IPS-NIHi7 (cell line): ENCODE data around the gene TJP1.
"Not testable (repeated sequence)": the region's sequence is repeated elsewhere in the genome, so short reads cannot be mapped to it uniquely, and the experiment has no call there.

Experiments
- DNase-seq: peaks from one replicate; pipeline ENCODE4 v3.0.0; 2012; ENCODE audit warnings: mixed read lengths; ENCODE audit errors: extremely low spot score

Gene TJP1

GRCh38 chr15:29753506-29753905 is 68.8 kb downstream of the TJP1 start:
- DNase-seq = no peak

DNA sequence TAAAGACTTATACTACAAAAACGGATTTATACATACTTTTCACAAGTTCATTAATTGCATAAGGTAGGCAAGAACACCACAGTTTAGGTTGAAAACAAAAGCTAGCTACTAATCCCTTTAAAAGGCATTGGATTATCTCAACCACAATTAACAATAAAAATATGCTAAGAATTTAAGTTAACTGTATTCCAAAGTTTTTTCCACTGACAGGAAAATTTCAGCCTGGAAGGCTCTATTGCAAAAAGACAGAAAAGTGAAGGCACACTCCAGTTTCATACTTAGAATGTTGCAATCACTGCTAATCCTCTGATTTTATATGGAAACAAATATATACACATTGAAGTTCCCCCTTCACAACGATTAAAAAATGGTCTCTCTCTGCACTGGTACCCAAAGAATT is 71.5 kb downstream of the TJP1 start:
- no peak for DNase-seq

- DNase-seq = peak; percentile 20
These were observed 72.7 kb downstream of the TJP1 start for GRCh38 chr15:29749365-29750086.

DNA sequence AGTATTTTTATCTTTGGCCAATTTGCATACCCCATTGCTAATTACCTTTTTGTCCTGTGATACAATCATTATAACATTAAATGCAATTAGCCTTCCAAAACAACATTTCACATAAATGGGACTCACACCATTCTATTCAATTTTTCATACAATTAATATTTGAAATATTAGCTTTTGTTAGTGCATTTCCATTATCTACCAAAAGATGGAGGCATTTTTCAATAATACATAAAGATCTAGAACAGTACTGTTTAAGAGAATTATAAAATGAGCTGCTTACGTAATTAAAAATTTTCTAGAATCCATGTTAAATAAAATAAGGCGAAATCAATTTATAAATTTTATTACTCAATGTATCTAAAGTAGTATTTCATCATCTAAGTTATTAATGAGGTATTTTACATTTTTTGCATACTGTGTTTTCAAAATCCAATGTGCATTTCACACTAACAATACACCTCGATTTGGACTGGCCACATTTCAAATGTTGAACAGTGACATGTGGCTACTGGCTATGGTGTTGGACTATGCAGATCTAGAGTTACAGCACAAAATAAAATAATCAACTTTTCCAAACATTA is 74.3 kb downstream of the TJP1 start:
- DNase-seq = no peak

DNA sequence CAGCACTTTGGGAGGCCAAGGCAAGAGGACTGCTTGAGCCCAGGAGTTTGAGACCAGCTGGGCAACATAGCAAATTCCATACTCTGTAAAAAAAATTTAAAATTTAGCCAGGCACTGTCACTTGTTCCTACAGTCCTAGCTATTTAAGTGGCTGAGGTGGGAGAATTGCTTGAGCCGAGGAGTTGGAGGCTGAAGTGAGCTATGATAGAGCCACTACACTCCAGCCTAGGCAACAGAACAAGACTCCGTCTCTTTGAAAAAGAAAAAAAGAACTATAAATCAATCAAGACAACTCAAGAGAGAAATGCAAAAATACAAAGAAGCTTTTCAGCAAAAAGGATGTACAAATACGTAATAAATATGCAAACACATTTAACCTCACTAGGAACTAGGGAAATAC is 78.8 kb downstream of the TJP1 start:
- DNase-seq = no peak

DNA sequence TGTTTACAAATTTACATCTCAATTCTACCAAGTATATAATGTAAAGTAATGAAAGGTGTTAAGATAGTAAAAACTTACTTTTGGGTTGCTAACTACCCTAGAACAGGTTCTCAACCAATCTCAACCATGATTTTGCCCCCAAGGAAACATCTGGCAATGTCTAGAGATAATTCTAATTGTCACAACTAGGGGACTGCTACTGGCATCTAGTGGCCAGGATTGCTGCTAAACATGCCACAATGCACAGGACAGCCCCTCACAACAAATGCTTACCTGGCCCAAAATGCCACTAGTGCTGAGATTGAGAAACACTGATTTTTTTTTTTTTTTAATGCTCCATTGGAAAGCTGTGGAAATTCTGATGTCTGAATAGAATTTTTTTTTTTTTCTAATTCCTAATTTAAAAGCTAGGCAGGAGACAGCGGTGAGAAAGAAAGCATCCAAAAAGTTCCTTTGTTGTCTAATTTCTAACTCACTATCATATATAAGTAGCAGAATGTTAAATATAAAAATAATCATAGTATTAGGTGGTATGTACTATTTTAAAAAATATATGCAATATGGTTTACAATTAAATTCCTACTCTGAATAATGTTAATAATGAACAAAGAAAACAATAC is 81.5 kb downstream of the TJP1 start:
- no peak for DNase-seq

DNA sequence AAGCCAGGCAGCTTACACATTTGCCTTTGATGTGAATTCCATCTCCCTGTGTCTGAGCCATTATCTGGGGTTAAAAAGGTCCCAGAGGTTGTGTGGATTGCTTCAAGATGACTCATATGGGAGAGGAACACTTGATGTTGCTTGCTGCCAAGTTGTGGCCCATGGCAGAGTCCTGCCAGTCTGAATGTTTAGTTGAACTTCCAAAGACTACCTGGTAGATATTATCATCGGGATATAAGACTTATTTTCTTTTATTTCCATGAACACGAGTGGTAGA is 85.6 kb downstream of the TJP1 start:
- peak; percentile 16 for DNase-seq

- DNase-seq = no peak
These were observed 86.1 kb downstream of the TJP1 start for GRCh38 chr15:29736012-29736743.

DNA sequence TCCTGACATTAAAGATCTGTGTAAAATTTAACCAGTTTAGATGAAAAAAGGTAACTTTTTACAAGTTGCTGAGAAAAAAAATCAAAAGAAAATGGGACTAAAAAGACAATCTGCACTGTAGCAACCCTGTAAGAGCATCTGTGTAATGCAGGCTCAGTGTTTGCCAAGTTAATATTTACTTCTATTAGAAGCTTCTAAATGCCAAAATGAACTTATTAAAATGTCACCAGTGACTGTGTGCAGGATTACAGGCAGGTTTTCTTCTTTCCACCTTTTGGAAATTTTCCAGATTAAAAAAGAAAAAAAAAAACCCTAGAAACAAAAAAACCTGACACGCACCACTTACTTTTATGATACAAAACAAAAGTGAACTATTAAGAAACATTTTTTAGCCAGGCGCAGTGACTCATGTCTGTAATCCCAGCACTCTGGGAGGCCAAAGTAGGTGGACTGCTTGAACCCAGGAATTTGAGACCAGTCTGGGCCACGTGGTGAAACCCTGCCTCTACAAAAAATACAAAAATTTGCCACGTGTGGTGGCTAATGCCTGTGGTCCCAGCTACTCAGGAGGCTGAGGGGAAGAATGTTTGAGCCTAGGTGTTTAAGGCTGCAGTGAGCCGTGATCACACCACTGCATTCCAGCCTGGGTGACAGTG is 87.2 kb downstream of the TJP1 start:
- no peak for DNase-seq

GRCh38 chr15:29731865-29732264 is 90.4 kb downstream of the TJP1 start:
- DNase-seq = no peak

DNA sequence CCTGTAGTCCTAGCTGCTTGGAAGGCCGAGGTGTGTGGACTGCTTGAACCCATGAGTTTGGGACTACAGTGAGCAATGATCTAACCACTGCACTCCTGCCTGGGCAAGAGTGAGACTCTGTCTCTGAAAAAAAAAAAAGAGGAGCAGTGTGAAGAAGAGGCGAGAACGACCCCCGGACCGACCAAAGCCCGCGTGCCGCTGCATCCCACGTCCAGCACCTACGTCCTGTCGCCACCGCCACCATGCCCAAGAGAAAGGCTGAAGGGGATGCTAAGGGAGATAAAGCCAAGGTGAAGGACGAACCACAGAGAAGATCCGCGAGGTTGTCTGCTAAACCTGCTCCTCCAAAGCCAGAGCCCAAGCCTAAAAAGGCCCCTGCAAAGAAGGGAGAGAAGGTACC is 91.8 kb downstream of the TJP1 start:
- DNase-seq = not testable (repeated sequence)

GRCh38 chr15:29728418-29728817 is 93.8 kb downstream of the TJP1 start:
- no peak for DNase-seq

DNA sequence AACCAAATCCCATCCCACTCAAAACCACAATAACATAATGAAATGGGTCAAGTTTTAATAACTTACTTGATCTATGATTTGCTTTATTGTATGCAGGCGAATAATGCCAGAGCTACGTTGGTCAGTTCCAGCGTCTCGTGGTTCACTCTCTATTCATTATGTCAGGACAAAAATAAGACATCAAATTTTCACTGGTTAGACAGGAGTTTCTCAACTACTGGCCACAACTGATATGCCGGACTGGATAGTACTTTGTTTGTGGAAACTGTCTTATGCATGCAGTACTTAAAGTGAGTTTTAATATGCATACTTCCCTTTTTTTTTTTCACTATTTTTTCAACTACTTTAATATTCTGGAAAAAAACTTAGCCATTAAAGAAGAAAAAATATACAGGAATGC is 94.4 kb downstream of the TJP1 start:
- no peak for DNase-seq

GRCh38 chr15:29726553-29726952 is 95.7 kb downstream of the TJP1 start:
- no peak for DNase-seq

DNA sequence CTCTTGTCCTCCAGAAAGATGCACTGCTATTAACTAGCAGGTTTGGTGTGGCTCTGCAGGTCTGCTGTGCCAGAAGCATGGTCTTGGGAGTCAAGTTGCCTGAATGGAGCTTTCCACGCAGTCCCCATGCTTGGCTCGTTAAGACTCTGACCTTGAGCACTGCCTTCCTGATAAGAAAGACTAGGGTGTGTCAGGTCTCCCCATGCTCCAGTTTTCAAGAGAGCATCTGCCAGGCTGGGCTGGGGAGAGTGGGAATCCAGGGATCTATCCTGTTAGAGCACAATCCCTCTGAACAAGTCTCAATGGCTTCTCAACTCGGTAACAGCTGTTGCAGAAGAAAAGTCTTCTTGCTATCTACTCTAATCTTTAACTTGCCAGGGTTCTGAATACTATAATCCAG is 98.2 kb downstream of the TJP1 start:
- DNase-seq = no peak

- no peak for DNase-seq
These were observed 108.5 kb downstream of the TJP1 start for GRCh38 chr15:29713784-29714183.

GRCh38 chr15:29712149-29712885 is 110.0 kb downstream of the TJP1 start:
- no peak for DNase-seq

DNA sequence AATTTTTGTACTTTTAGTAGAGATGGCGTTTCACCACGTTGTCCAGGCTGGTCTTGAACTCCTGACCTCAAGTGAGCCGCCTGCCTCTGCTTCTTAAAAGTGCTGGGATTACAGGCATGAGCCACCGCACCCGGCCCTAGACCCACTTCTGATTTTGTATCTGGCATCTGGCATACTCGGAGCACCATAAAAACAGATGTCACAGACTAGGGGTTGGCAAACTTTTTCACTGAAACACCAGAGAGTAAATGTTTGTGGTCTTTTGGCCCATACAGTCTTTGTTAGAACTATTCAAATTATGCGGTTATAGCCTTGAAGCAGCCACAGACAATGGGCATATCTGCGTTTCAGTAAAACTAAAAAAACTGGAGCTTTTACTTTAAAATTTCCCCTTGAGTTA is 110.7 kb downstream of the TJP1 start:
- DNase-seq = no peak

GRCh38 chr15:29708519-29708918 is 113.7 kb downstream of the TJP1 start:
- DNase-seq = no peak

DNA sequence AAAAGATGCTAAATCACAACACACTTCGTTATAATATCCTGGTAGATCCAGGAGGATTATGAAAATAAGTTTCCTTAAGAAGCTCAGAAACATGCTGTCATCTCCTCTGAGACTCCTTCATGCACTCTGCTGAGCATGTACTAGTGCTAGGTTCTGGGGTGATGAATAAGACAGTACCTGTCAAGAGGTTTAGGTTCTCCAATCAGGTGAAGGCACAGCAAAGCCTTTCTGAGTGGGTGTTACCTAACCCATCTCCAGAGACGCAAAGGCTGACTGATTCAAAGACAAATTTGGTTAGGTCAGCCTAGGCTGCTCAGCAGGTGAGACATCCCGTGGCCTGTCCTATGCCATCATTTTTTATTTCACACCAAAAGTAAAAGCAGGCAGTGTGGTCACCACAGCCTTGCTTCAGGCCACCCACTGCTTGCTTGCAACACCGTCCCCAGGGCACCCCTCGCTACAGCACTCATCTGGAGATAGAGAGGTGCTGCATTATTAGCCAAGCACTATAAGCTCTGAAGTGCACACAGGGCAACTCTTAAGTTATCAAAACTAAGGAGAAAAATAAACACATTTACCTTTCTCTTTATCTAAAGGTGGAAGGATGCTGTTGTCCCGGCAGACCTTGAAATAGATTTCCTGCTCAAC is 117.2 kb downstream of the TJP1 start:
- no peak for DNase-seq

- DNase-seq = no peak
These were observed 121.1 kb downstream of the TJP1 start for GRCh38 chr15:29701151-29701550.
